ENCODE measurements around the gene RAPGEF4.

- TF ChIP-seq EZH2 (IDR thresholded peaks at IDR 0.05) (no peak), POLR2AphosphoS5 (IDR thresholded peaks at IDR 0.05; ENCODE audit: borderline replicate concordance, low read depth, low read length) (no peak), FOXP2 (optimal IDR thresholded peaks at IDR 0.05; ENCODE audit: control extremely low read depth, extremely low read length, insufficient read depth) (no peak)
Measured at GRCh38 chr2:172839446-172839845, 103.8 kb downstream of the RAPGEF4 start.

Measured in SK-N-MC (cell line).